GM12878 (cell line): ENCODE data around the gene FDXR. TPM values are rescaled to one million over a fixed set of nuclear protein-coding genes. Genes with fewer than 3 reads are reported as not detected.

ENCODE experiments used
- ATAC-seq: fragments of 200-7000 bp; cut with Tn5 transposase; 3 replicates; pipeline ENCODE4 v1.9.1; 2020; ENCODE audit warnings: mild to moderate bottlenecking, moderate library complexity
- BruUV-seq: library from RNA; stranded (reverse); fragments of 400-500 nt; replicated peaks from 2 replicates; lab custom pipeline; 2021; lab: Mats Ljungman, UMichigan
- CTCF ChIA-PET: fragments of 300-600 bp; sonication (Branson Sonifier 250); formaldehyde crosslinking; extraction: SDS; loops from one replicate; lab custom pipeline; 2021; ENCODE audit warnings: inconsistent platforms; lab: Yijun Ruan, JAX
- POLR2A ChIA-PET: fragments of 350-600 bp; formaldehyde crosslinking; extraction: SDS; loops from one replicate; lab custom pipeline; 2021; ENCODE audit warnings: inconsistent platforms; lab: Charles Lee
- RAD21 ChIA-PET: fragments of 300-600 bp; sonication (Branson Sonifier 250); formaldehyde crosslinking; loops from one replicate; lab custom pipeline; 2023; ENCODE audit warnings: antibody characterized with exemption; ENCODE audit not compliant: unreplicated experiment; lab: Charles Lee
- SMC1A ChIA-PET: fragments of 300-600 bp; sonication (Branson Sonifier 250); formaldehyde crosslinking; loops from one replicate; lab custom pipeline; 2023; ENCODE audit not compliant: unreplicated experiment, uncharacterized antibody; lab: Charles Lee
- DNase-seq: peaks from one replicate; pipeline ENCODE4 v3.0.0-alpha.2; 2011; ENCODE audit warnings: low read depth, low spot score
- FAIRE-seq: peaks from 3 replicates; lab custom pipeline; 2011; peaks lifted over from hg19 to GRCh38; lab: Jason Lieb, UNC
- H2AFZ ChIP-seq: 2 replicates; pipeline ENCODE4 v1.6.0; 2011; ENCODE audit warnings: low read depth, low read length, control low read depth; ENCODE audit not compliant: control insufficient read depth
- H3K27ac ChIP-seq: 2 replicates; pipeline ENCODE4 v1.5.1; 2011; ENCODE audit warnings: control low read depth; ENCODE audit not compliant: control insufficient read depth, insufficient read depth
- H3K27me3 ChIP-seq, 2 experiments: replicated peaks in 1 of 2; 2 replicates each; pipeline versions ENCODE4 v1.6.0 to v1.6.1; 2011; ENCODE audit warnings: low read length in 1 of 2; ENCODE audit not compliant: control insufficient read depth in 2 of 2, insufficient read depth in 2 of 2
- H3K36me3 ChIP-seq, 2 experiments: 2 replicates each; pipeline ENCODE4 v1.5.1; 2011; ENCODE audit warnings: low read length in 1 of 2; ENCODE audit not compliant: control insufficient read depth in 2 of 2, insufficient read depth in 2 of 2
- H3K4me1 ChIP-seq: 2 replicates; pipeline ENCODE4 v1.6.1; 2011; ENCODE audit warnings: mild to moderate bottlenecking, low read length, moderate library complexity, mixed read lengths; ENCODE audit not compliant: control insufficient read depth, insufficient read depth
- H3K4me2 ChIP-seq: 2 replicates; pipeline ENCODE4 v1.6.0; 2011; ENCODE audit warnings: control low read depth; ENCODE audit not compliant: control insufficient read depth, insufficient read depth
- H3K4me3 ChIP-seq: fragments of 200-600 bp; sonication (generic); 2 replicates; pipeline ENCODE4 v1.5.1; 2016
- H3K79me2 ChIP-seq: 2 replicates; pipeline ENCODE4 v1.6.0; 2011; ENCODE audit warnings: low read length; ENCODE audit not compliant: control insufficient read depth, insufficient read depth
- H3K9ac ChIP-seq: 2 replicates; pipeline ENCODE4 v1.8.0; 2011; ENCODE audit warnings: low read length, control low read depth, mixed read lengths; ENCODE audit not compliant: control insufficient read depth, insufficient read depth
- H3K9me3 ChIP-seq: replicated peaks from 3 replicates; pipeline ENCODE4 v1.5.1; 2011; ENCODE audit warnings: mild to moderate bottlenecking, low read length; ENCODE audit not compliant: control insufficient read depth, insufficient read depth
- H4K20me1 ChIP-seq: 2 replicates; pipeline ENCODE4 v1.6.0; 2011; ENCODE audit not compliant: control insufficient read depth, insufficient read depth
- ATF7 ChIP-seq: fragments of 450-650 bp; IDR thresholded peaks from 2 replicates; pipeline ENCODE4 v1.6.1; 2016; ENCODE audit warnings: low read depth, mild to moderate bottlenecking
- BCL11A ChIP-seq: IDR thresholded peaks from 2 replicates; pipeline ENCODE4 v1.6.1; 2011; ENCODE audit warnings: low read depth, low read length
- BRCA1 ChIP-seq: IDR thresholded peaks from 2 replicates; pipeline ENCODE4 v1.6.1; 2011; ENCODE audit warnings: low read depth, low read length, improper control_type of control experiment
- CUX1 ChIP-seq: IDR thresholded peaks from 2 replicates; pipeline ENCODE4 v1.6.1; 2012; ENCODE audit warnings: improper control_type of control experiment, low read depth, low read length; ENCODE audit not compliant: insufficient replicate concordance
- FOS ChIP-seq: IDR thresholded peaks from 3 replicates; pipeline ENCODE4 v1.6.1; 2011; ENCODE audit warnings: borderline replicate concordance; ENCODE audit not compliant: insufficient read length; ENCODE audit errors: extremely low read depth
- LARP7 ChIP-seq: fragments of 450-650 bp; IDR thresholded peaks from 2 replicates; pipeline ENCODE4 v1.6.1; 2017; ENCODE audit warnings: mild to moderate bottlenecking
- MEF2A ChIP-seq: IDR thresholded peaks from 2 replicates; pipeline ENCODE4 v1.6.1; 2011; ENCODE audit warnings: low read depth, mild to moderate bottlenecking, low read length, moderate library complexity; ENCODE audit not compliant: insufficient read depth
- MEF2B ChIP-seq: fragments of 450-650 bp; IDR thresholded peaks from 2 replicates; pipeline ENCODE4 v1.6.1; 2018; ENCODE audit warnings: mild to moderate bottlenecking, moderate library complexity; ENCODE audit not compliant: partially characterized antibody, poor library complexity, severe bottlenecking
- PAX5 ChIP-seq: IDR thresholded peaks from 2 replicates; pipeline ENCODE4 v1.6.1; 2011; ENCODE audit warnings: low read depth, low read length, borderline replicate concordance
- RAD51 ChIP-seq: fragments of 450-650 bp; IDR thresholded peaks from 2 replicates; pipeline ENCODE4 v1.6.1; 2016; ENCODE audit warnings: moderate library complexity, mild to moderate bottlenecking, inconsistent platforms
- SIX5 ChIP-seq: IDR thresholded peaks from 2 replicates; pipeline ENCODE4 v1.6.1; 2011; ENCODE audit warnings: mild to moderate bottlenecking, low read depth, low read length, moderate library complexity; ENCODE audit not compliant: severe bottlenecking
- SMARCA5 ChIP-seq: fragments of 450-650 bp; IDR thresholded peaks from 2 replicates; pipeline ENCODE4 v1.6.1; 2017; ENCODE audit warnings: mild to moderate bottlenecking
- SPI1 ChIP-seq: IDR thresholded peaks from 2 replicates; pipeline ENCODE4 v1.6.1; 2011; ENCODE audit warnings: low read depth, mild to moderate bottlenecking, low read length, moderate library complexity, borderline replicate concordance; ENCODE audit not compliant: insufficient read depth
- SRF ChIP-seq, 2 experiments: IDR thresholded peaks; 2 replicates each; pipeline ENCODE4 v1.6.1; 2011; ENCODE audit warnings: low read depth in 2 of 2, low read length in 2 of 2, mild to moderate bottlenecking in 1 of 2, moderate library complexity in 1 of 2
- TCF3 ChIP-seq: IDR thresholded peaks from 2 replicates; pipeline ENCODE4 v1.6.1; 2012; ENCODE audit warnings: low read depth, mild to moderate bottlenecking, low read length, borderline replicate concordance; ENCODE audit not compliant: insufficient read depth
- ZBED1 ChIP-seq: IDR thresholded peaks from 2 replicates; pipeline ENCODE4 v1.6.1; 2016; ENCODE audit warnings: borderline replicate concordance
- ZNF24 ChIP-seq: fragments of 450-650 bp; IDR thresholded peaks from 2 replicates; pipeline ENCODE4 v1.6.1; 2017; ENCODE audit warnings: antibody characterized with exemption, mild to moderate bottlenecking
- ZZZ3 ChIP-seq: IDR thresholded peaks from 2 replicates; pipeline ENCODE4 v1.6.1; 2011; ENCODE audit warnings: low read depth; ENCODE audit not compliant: control insufficient read depth, insufficient read length
- WGBS: methylation state at CpG from one replicate; pipeline ENCODE4 v1.1.6; 2016; ENCODE audit warnings: low lambda C conversion rate; ENCODE audit not compliant: insufficient replicate concordance, insufficient coverage; ENCODE audit errors: missing lambda C conversion rate; 5-methylcytosine and 5-hydroxymethylcytosine counted together
- in situ Hi-C: fragments of 300-500 bp; cut with MboI; formaldehyde crosslinking; loops from 9 replicates; pipeline ENCODE4 v1.14.3; 2018; ENCODE audit warnings: mixed read lengths
- intact Hi-C: fragments of 100-400 bp; cut with micrococcal nuclease; formaldehyde crosslinking; loops from one replicate; pipeline ENCODE4 v1.14.2; 2022; ENCODE audit not compliant: unreplicated experiment
- polyA plus RNA-seq, 11 experiments: library from polyadenylated mRNA; depleted of rRNA in 4 of 11; unstranded in 6 of 11; stranded (reverse) in 5 of 11; fragments of >200 nt; fragmentation: Nextera tagmentation in 4 of 11; fragmentation: Illumina TruSeq in 1 of 11; extraction: Ambion mirVana in 4 of 11; extraction: Trizol in 1 of 11; gene quantifications; 1 replicate in 1 of 11; 2 replicates in 10 of 11; pipeline versions ENCODE4 v1.2.1 to v1.2.3, GENCODE V29; 2011 to 2016; ENCODE audit warnings: inconsistent platforms in 2 of 11, missing spikeins in 2 of 11, low read depth in 1 of 11
- total RNA-seq, 4 experiments: library from RNA; depleted of rRNA in 3 of 4; stranded (reverse); fragments of >200 nt in 3 of 4; fragmentation: Illumina TruSeq in 1 of 4; extraction: Trizol in 1 of 4; gene quantifications; 2 replicates each; pipeline versions ENCODE4 v1.2.1 to v1.2.3, GENCODE V29; 2013 to 2021

FDXR gene
- total and polyA plus RNA-seq, 10 of the 15 experiments (the other 5 are each of a cell fraction or from before 2014, with no cell fraction given): 0.85 to 162 (median 48.2) TPM

GRCh38 chr17:74821655-74822334 is 51.0 kb downstream of the FDXR start:
- no peak overlapping the region for H2AFZ ChIP-seq
- peaks cover 0 to 3% of the 10 kb centered on the region in 2 experiments; a peak in 3 of 4 replicates for H3K36me3 ChIP-seq
- DNase-seq (no peak), FAIRE-seq (no peak), ATAC-seq (no peak)
- no peak overlapping the region for H3K9ac ChIP-seq
- no peaks in the 10 kb centered on the region for H3K9me3 ChIP-seq
- no peak overlapping the region for H3K4me3 ChIP-seq
- WGBS: 60% methylated on average over 13 of the region's 13 CpGs
- H3K79me2 ChIP-seq: no peaks in the 10 kb centered on the region
- SMC1A ChIA-PET: interaction anchor here (0.7 kb wide), 1 partner anchor 9 kb away, joined by 3 read pairs; no protein-coding TSS in a partner anchor
- in situ Hi-C loops: no loop called here
- no peak overlapping the region for H3K27ac ChIP-seq
- no peaks in the 10 kb centered on the region for H3K27me3 ChIP-seq
- no peak overlapping the region for H3K4me2 ChIP-seq
- RAD21 ChIA-PET: no interaction called here
- intact Hi-C loops: no loop called here
- H3K4me1 ChIP-seq: no peaks in the 10 kb centered on the region
- TF ChIP-seq ZZZ3: no peak
- TF ChIP-seq TCF3: no peak
- no peak for TF ChIP-seq ATF7
- no peak for TF ChIP-seq LARP7
- TF ChIP-seq SIX5: no peak
- TF ChIP-seq CUX1: no peak
- TF ChIP-seq MEF2B: no peak
- no peak for TF ChIP-seq RAD51
- no peak for TF ChIP-seq SMARCA5
- no peak for TF ChIP-seq ZBED1
- no peak for TF ChIP-seq FOS
- no peak for TF ChIP-seq PAX5
- TF ChIP-seq BRCA1: no peak
- no peak for TF ChIP-seq SRF (IDR thresholded peaks at IDR 0.05; ENCODE audit: low read depth in 2 of 2, low read length in 2 of 2)
- TF ChIP-seq ZNF24: no peak
- no peak for TF ChIP-seq SPI1
- no peak for TF ChIP-seq BCL11A
- TF ChIP-seq MEF2A: no peak
- CTCF ChIA-PET: no interaction called here
- no TSS peak for BruUV-seq
- POLR2A ChIA-PET: no interaction called here
- H4K20me1 ChIP-seq: no peaks in the 10 kb centered on the region
